Body of pancreas (tissue), 4 donors: Measurements from ENCODE around the gene NREP. TPM values are rescaled to one million over a fixed set of nuclear protein-coding genes. Genes with fewer than 3 reads are reported as not detected.

Source experiments
- ATAC-seq: fragments of 150-250 bp; one replicate; pipeline ENCODE4 v1.9.1; 2016
- DNase-seq, 4 donors: peaks; one replicate each; pipeline ENCODE4 v3.0.0-alpha.2; 2019
- H3K27ac ChIP-seq, 4 donors: fragments of 200-600 bp; sonication (generic); 1 replicate in 3 of 4; 2 replicates in 1 of 4; pipeline versions ENCODE4 v1.5.1 to v1.6.1; 2016 to 2019; ENCODE audit warnings: mild to moderate bottlenecking in 1 of 4, mixed read lengths in 1 of 4, moderate library complexity in 1 of 4
- H3K27me3 ChIP-seq, 2 donors: fragments of 200-600 bp; sonication (generic); one replicate each; pipeline ENCODE4 v1.6.0; 2016; ENCODE audit warnings: mild to moderate bottlenecking in 1 of 2
- H3K36me3 ChIP-seq, 2 donors: fragments of 200-600 bp; sonication (generic); replicated peaks in 1 of 2; 2 replicates each; pipeline ENCODE4 v1.5.1; 2016; ENCODE audit warnings: low read depth in 2 of 2; ENCODE audit not compliant: insufficient read depth in 1 of 2
- H3K4me1 ChIP-seq: fragments of 200-600 bp; sonication (generic); one replicate; pipeline ENCODE4 v1.6.0; 2016
- H3K4me3 ChIP-seq, 2 donors: fragments of 200-600 bp; sonication (generic); 1 replicate in 1 of 2; 2 replicates in 1 of 2; pipeline ENCODE4 v1.5.1; 2016 to 2019
- H3K9me3 ChIP-seq, 3 donors: fragments of 200-600 bp; sonication (generic); 1 replicate in 2 of 3; 2 replicates in 1 of 3; pipeline ENCODE4 v1.5.1; 2016
- POLR2A ChIP-seq, 3 donors: fragments of 450-650 bp; IDR thresholded peaks; one replicate each; pipeline ENCODE4 v1.6.1; 2016; ENCODE audit warnings: antibody characterized with exemption in 3 of 3, mild to moderate bottlenecking in 2 of 3
- WGBS, 2 donors: methylation state at CpG; one replicate each; pipeline ENCODE4 v1.1.5; 2017; 5-methylcytosine and 5-hydroxymethylcytosine counted together
- intact Hi-C: fragments of 100-400 bp; cut with DNase I; formaldehyde crosslinking; loops from one replicate; pipeline ENCODE4 v1.15.1; 2023
- total RNA-seq, 2 donors: library from RNA; depleted of rRNA; stranded (reverse); fragments of >200 nt; gene quantifications; one replicate each; pipeline ENCODE4 v1.1.0, GENCODE V29; 2016
- TF ChIP-seq, protein P1 (sequence below), 7 experiments: fragments of 450-650 bp in 4 of 7; fragments of 200-600 bp in 3 of 7; sonication (generic) in 3 of 7; IDR thresholded peaks; one replicate each; pipeline ENCODE4 v1.5.1; 2016 to 2019; ENCODE audit warnings: antibody characterized with exemption in 7 of 7

NREP gene
- total RNA-seq, 2 donors from 2014 or later: 4.4 to 5.3 TPM

- no peaks in the 10 kb centered on the region for H3K36me3 ChIP-seq
- no peaks in the 10 kb centered on the region for H3K4me1 ChIP-seq
- TF ChIP-seq, protein P1, sequence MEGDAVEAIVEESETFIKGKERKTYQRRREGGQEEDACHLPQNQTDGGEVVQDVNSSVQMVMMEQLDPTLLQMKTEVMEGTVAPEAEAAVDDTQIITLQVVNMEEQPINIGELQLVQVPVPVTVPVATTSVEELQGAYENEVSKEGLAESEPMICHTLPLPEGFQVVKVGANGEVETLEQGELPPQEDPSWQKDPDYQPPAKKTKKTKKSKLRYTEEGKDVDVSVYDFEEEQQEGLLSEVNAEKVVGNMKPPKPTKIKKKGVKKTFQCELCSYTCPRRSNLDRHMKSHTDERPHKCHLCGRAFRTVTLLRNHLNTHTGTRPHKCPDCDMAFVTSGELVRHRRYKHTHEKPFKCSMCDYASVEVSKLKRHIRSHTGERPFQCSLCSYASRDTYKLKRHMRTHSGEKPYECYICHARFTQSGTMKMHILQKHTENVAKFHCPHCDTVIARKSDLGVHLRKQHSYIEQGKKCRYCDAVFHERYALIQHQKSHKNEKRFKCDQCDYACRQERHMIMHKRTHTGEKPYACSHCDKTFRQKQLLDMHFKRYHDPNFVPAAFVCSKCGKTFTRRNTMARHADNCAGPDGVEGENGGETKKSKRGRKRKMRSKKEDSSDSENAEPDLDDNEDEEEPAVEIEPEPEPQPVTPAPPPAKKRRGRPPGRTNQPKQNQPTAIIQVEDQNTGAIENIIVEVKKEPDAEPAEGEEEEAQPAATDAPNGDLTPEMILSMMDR (IDR thresholded peaks at IDR 0.05): no peak
- TF ChIP-seq POLR2A (IDR thresholded peaks at IDR 0.05): no peak
- ATAC-seq (no peak), DNase-seq (no peak)
- no peaks in the 10 kb centered on the region for H3K9me3 ChIP-seq
- 85 to 86% methylated on average over 4 of the region's 4 CpGs for WGBS, 2 donors
- no peak overlapping the region for H3K4me3 ChIP-seq
- H3K27ac ChIP-seq: no peak overlapping the region
- no peaks in the 10 kb centered on the region for H3K27me3 ChIP-seq
- intact Hi-C loops: no loop called here
Observed at GRCh38 chr5:111769541-111769940, 12.5 kb upstream of the NREP start.

DNA sequence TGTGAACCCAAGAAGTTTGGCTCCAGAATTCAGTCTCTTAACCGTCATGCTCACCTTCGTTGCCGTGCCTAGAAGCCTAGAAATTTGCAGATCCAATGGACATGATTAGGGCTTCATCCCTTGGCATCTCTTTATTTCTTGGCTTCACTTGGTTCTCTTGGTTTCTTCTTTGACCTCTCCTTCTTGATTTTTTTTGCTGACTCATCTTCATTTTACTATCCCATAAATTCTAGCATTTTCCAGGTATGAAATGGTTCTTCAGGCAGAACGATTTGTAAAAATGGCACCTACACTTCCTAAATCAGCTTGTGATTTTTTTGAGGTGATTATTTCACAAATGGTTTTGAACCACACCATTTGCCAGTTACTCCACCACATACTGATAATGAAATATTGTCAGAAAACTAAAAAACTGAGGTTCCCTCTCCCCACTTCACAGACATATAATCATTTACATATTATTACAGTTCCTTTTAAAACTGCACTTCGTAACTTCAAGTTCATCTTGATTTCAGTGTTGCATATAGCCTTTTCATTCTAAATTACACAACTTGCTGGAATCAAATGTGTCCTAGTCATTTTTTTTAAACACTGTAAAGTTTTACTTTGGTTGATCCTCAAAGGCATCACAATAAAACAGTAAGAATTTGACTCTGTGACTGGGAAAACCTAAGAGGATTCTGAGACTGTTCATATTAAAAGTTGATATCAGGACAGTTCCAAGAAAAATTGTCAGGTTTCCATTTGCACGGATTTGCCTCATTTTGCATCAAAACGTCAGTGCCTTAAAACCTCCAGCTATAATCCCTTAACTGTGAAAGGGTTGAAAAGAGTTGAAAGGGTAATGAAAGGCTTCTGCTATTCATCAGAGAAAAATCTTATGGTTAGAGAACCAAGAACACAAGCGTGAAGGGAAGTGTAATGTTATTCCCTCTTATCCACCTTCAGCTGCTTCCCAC is 8.9 kb upstream of the NREP start:
- no peak for TF ChIP-seq POLR2A (IDR thresholded peaks at IDR 0.05)
- TF ChIP-seq, protein P1 (IDR thresholded peaks at IDR 0.05): no peak
- H3K4me1 ChIP-seq: peaks cover 4% of the 10 kb centered on the region
- 84% methylated on average over 8 of the region's 8 CpGs for WGBS, 2 donors
- H3K27ac ChIP-seq: no peak overlapping the region
- H3K9me3 ChIP-seq: no peaks in the 10 kb centered on the region
- intact Hi-C loops: no loop called here
- no peaks in the 10 kb centered on the region for H3K27me3 ChIP-seq
- DNase-seq: no peak
- no peak for ATAC-seq
- no peaks in the 10 kb centered on the region for H3K36me3 ChIP-seq
- H3K4me3 ChIP-seq: no peak overlapping the region

GRCh38 chr5:111764019-111764418 is 7.0 kb upstream of the NREP start:
- H3K4me3 ChIP-seq: no peak overlapping the region
- DNase-seq (no peak), ATAC-seq (no peak)
- no peaks in the 10 kb centered on the region for H3K36me3 ChIP-seq
- no peaks in the 10 kb centered on the region for H3K9me3 ChIP-seq
- intact Hi-C loops: no loop called here
- H3K27ac ChIP-seq: no peak overlapping the region
- H3K4me1 ChIP-seq: peaks cover 4% of the 10 kb centered on the region
- TF ChIP-seq, protein P1 (IDR thresholded peaks at IDR 0.05): no peak
- H3K27me3 ChIP-seq: no peaks in the 10 kb centered on the region

DNA sequence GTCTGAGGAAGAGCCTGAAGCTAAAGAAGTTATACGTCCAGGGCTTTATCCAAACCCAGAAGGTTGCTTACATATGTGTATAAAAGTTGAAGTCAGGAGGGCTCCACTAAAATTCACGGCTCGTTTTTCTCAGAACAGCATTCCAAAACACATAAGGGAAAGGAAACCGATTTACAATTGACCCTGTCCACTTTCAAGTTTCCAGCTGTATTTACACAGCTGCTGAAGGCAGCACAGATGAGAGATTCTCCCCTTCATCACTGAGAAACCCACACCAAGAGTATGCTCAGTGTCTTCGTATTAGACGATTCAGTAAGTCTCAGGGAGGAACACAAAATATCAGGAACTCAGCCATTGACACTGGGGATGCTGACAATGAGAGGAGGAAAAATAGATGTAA is 5.9 kb upstream of the NREP start:
- ATAC-seq: no peak
- intact Hi-C loops: no loop called here
- Histone ChIP-seq H3K4me3 (no peak overlapping the region), H3K9me3 (no peaks in the 10 kb centered on the region), H3K27me3 (no peaks in the 10 kb centered on the region), H3K4me1 (peaks cover 12% of the 10 kb centered on the region), H3K27ac (no peak overlapping the region), H3K36me3 (no peaks in the 10 kb centered on the region)
- DNase-seq: no peak
- TF ChIP-seq, protein P1 (IDR thresholded peaks at IDR 0.05): no peak
- WGBS, 2 donors: 23 to 28% methylated on average over 6 of the region's 6 CpGs

DNA sequence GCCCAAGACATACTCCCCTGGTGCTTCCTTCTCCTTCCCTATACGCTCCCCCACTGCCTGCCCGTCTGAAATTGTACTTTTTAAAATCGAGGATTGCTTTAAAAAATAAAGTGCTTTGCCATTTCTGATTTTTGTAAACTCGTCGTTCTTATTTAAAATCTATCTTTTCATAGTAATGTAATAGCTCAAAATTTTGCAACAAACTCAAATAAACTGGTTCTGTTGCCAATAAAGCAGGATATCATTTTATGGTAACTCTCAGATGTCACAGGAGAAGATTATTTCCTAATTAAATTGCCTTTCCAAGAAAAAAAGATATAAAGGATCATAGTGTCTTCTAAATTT is 1.3 kb upstream of the NREP start:
- intact Hi-C loops: no loop called here
- 5% methylated on average over 5 of the region's 5 CpGs for WGBS, 2 donors
- Histone ChIP-seq H3K27ac (peak overlapping the region; percentile 88 to 97 (median 93)), H3K9me3 (no peaks in the 10 kb centered on the region), H3K36me3 (no peaks in the 10 kb centered on the region), H3K4me1 (peaks cover 19% of the 10 kb centered on the region), H3K27me3 (no peaks in the 10 kb centered on the region), H3K4me3 (peak overlapping the region; percentile 26 to 60)
- ATAC-seq (no peak), DNase-seq (no peak)
- TF ChIP-seq, protein P1 (IDR thresholded peaks at IDR 0.05): no peak
- no peak for TF ChIP-seq POLR2A (IDR thresholded peaks at IDR 0.05)
